ENCODE data around the gene LRRFIP2.

The LRRFIP2 gene

GRCh38 chr3:37030588-37030987 is 143.8 kb downstream of the LRRFIP2 start:
- no peak for TF ChIP-seq CTCF (IDR thresholded peaks at IDR 0.05)
- no peak for DNase-seq (ENCODE audit: low spot score)
- no peak overlapping the region for H3K4me3 ChIP-seq
- peak overlapping the region; percentile 72 to 82 for H3K27ac ChIP-seq

- no peak overlapping the region for H3K4me3 ChIP-seq
- TF ChIP-seq CTCF (IDR thresholded peaks at IDR 0.05), result no peak
- no peak for DNase-seq (ENCODE audit: low spot score)
- peak overlapping the region; percentile 72 to 73 for H3K27ac ChIP-seq
These were observed 144.7 kb downstream of the LRRFIP2 start for GRCh38 chr3:37029516-37030163.

- Histone ChIP-seq H3K27ac (peak overlapping the region; percentile 72 to 73), H3K4me3 (no peak overlapping the region)
- DNase-seq (ENCODE audit: low spot score), result no peak
- TF ChIP-seq CTCF (IDR thresholded peaks at IDR 0.05), result no peak
These were observed 145.3 kb downstream of the LRRFIP2 start for GRCh38 chr3:37029111-37029510.

- no peak for DNase-seq (ENCODE audit: low spot score)
- Histone ChIP-seq H3K27ac (peak overlapping the region; percentile 43 to 71), H3K4me3 (no peak overlapping the region)
- no peak for TF ChIP-seq CTCF (IDR thresholded peaks at IDR 0.05)
These were observed 146.1 kb downstream of the LRRFIP2 start for GRCh38 chr3:37028329-37028728.

- no peak for DNase-seq (ENCODE audit: low spot score)
- peak overlapping the region in 1 of 2 donors; percentile 33 for H3K27ac ChIP-seq
- no peak overlapping the region for H3K4me3 ChIP-seq
- TF ChIP-seq CTCF (IDR thresholded peaks at IDR 0.05), result no peak
These were observed 147.5 kb downstream of the LRRFIP2 start for GRCh38 chr3:37026851-37027250.

- H3K27ac ChIP-seq, result peak overlapping the region; percentile 33 to 66
- no peak overlapping the region for H3K4me3 ChIP-seq
- TF ChIP-seq CTCF (IDR thresholded peaks at IDR 0.05), result no peak
- no peak for DNase-seq (ENCODE audit: low spot score)
These were observed 148.6 kb downstream of the LRRFIP2 start for GRCh38 chr3:37025561-37026335.
